CD4-positive, CD25-positive, alpha-beta regulatory T cell (primary cell): ENCODE results near the gene ZBTB32. TPM values are rescaled to one million over a fixed set of nuclear protein-coding genes. Genes with fewer than 3 reads are reported as not detected.

Experiments used
- ATAC-seq, 2 donors: fragments of 150-1000 bp; cut with Tn5 transposase; one replicate each; pipeline ENCODE4 v1.10.0; 2021; ENCODE audit warnings: low read depth in 2 of 2, moderate number of reproducible peaks in 2 of 2, moderate library complexity in 1 of 2
- DNase-seq, 3 donors: peaks; one replicate each; pipeline versions ENCODE4 v3.0.0 to v3.0.0-alpha.2; 2012 to 2022; ENCODE audit warnings: mixed read lengths in 1 of 3
- H3K27ac ChIP-seq: one replicate; pipeline ENCODE4 v1.7.0; 2013; ENCODE audit warnings: mild to moderate bottlenecking, low read length; ENCODE audit not compliant: insufficient read depth, poor library complexity, severe bottlenecking
- H3K27me3 ChIP-seq: one replicate; pipeline ENCODE4 v1.7.0; 2013; ENCODE audit warnings: low read length; ENCODE audit not compliant: control insufficient read depth, insufficient read depth
- H3K36me3 ChIP-seq: one replicate; pipeline ENCODE4 v1.7.0; 2013; ENCODE audit warnings: mild to moderate bottlenecking, low read length, moderate library complexity; ENCODE audit not compliant: control insufficient read depth, insufficient read depth
- H3K4me1 ChIP-seq: 2 replicates; pipeline ENCODE4 v1.7.0; 2013; ENCODE audit warnings: mild to moderate bottlenecking, low read length; ENCODE audit not compliant: insufficient read depth, control insufficient read depth, poor library complexity, severe bottlenecking
- H3K4me3 ChIP-seq: one replicate; pipeline ENCODE4 v1.7.0; 2013; ENCODE audit warnings: low read depth, mild to moderate bottlenecking, low read length, moderate library complexity
- H3K9me3 ChIP-seq, 2 experiments: 1 replicate in 1 of 2; 2 replicates in 1 of 2; pipeline ENCODE4 v1.7.0; 2013; ENCODE audit warnings: low read length in 2 of 2, mild to moderate bottlenecking in 1 of 2, moderate library complexity in 1 of 2; ENCODE audit not compliant: control insufficient read depth in 2 of 2
- H3K27ac Mint-ChIP-seq, 3 donors: one replicate each; pipeline ENCODE4 v1.8.0; 2020 to 2022; ENCODE audit warnings: mild to moderate bottlenecking in 3 of 3, mixed read lengths in 3 of 3, moderate library complexity in 2 of 3
- H3K27me3 Mint-ChIP-seq: one replicate; pipeline ENCODE4 v1.8.0; 2022; ENCODE audit warnings: mild to moderate bottlenecking, mixed read lengths
- H3K36me3 Mint-ChIP-seq: one replicate; pipeline ENCODE4 v1.8.0; 2020; ENCODE audit warnings: mixed read lengths
- H3K4me1 Mint-ChIP-seq, 4 donors: one replicate each; pipeline ENCODE4 v1.8.0; 2020 to 2022; ENCODE audit warnings: mixed read lengths in 4 of 4, mild to moderate bottlenecking in 1 of 4
- H3K4me3 Mint-ChIP-seq, 4 donors: one replicate each; pipeline ENCODE4 v1.8.0; 2020 to 2022; ENCODE audit warnings: mild to moderate bottlenecking in 4 of 4, mixed read lengths in 4 of 4, moderate library complexity in 3 of 4
- H3K9me3 Mint-ChIP-seq, 7 donors: one replicate each; pipeline ENCODE4 v1.8.0; 2020 to 2022; ENCODE audit warnings: mixed read lengths in 7 of 7, mild to moderate bottlenecking in 3 of 7, moderate library complexity in 2 of 7
- polyA plus RNA-seq, 4 donors: library from polyadenylated mRNA; unstranded; fragments of 300-500 nt; fragmentation: Illumina TruSeq; gene quantifications; one replicate each; pipeline ENCODE4 v1.2.3, GENCODE V29; 2021
- total RNA-seq: library from RNA; stranded (reverse); gene quantifications from one replicate; pipeline ENCODE4 v1.2.3, GENCODE V29; 2022

Gene ZBTB32
- total and polyA plus RNA-seq, 5 donors from 2014 or later: 3.1 to 42.0 (median 5.2) TPM

DNA sequence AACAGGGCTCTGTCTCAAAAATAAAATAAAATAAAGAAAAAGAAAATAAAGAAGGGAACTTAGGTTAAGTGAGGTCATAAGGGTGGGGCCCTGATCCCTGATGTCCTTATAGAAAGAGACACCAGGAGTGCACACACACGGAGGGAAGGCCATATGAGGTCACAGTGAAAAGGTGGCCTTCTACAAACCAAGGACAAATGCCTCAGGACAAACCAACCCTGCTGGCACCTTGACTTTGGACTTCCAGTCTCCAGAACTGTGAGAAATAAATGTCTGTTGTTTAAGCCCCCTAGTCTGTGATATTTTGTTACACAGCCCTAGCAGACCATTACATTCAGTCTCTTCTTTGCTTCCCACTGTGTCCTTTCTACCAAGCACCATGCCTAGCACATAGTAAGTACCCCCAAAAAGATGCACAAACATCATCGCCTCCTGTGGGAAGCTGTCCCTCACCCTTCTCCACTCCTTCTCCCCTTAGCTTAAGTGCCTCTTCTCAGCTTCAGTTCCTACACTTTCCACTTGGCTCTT is 8.4 kb upstream of the ZBTB32 start:
- no peak overlapping the region for H3K4me3 Mint-ChIP-seq
- H3K36me3 Mint-ChIP-seq: no peaks in the 10 kb centered on the region
- Histone ChIP-seq H3K4me3 (no peak overlapping the region), H3K36me3 (no peaks in the 10 kb centered on the region), H3K9me3 (no peaks in the 10 kb centered on the region), H3K4me1 (no peaks in the 10 kb centered on the region), H3K27ac (no peak overlapping the region), H3K27me3 (no peaks in the 10 kb centered on the region)
- DNase-seq: no peak
- H3K27me3 Mint-ChIP-seq: no peaks in the 10 kb centered on the region
- ATAC-seq: no peak
- H3K9me3 Mint-ChIP-seq: no peaks in the 10 kb centered on the region
- H3K27ac Mint-ChIP-seq: peak overlapping the region in 1 of 3 donors; percentile 9
- H3K4me1 Mint-ChIP-seq: peaks cover 0 to 2% (median 0%) of the 10 kb centered on the region in 4 donors

GRCh38 chr19:35696835-35697234 is 7.5 kb upstream of the ZBTB32 start:
- Mint-ChIP-seq H3K27ac (no peak overlapping the region), H3K36me3 (no peaks in the 10 kb centered on the region), H3K4me3 (peak overlapping the region in 1 of 4 donors; percentile 29), H3K4me1 (peaks cover 0 to 2% (median 0%) of the 10 kb centered on the region in 4 donors), H3K9me3 (no peaks in the 10 kb centered on the region), H3K27me3 (no peaks in the 10 kb centered on the region)
- Histone ChIP-seq H3K4me1 (peaks cover 1% of the 10 kb centered on the region), H3K27me3 (no peaks in the 10 kb centered on the region), H3K36me3 (no peaks in the 10 kb centered on the region), H3K27ac (no peak overlapping the region), H3K4me3 (no peak overlapping the region), H3K9me3 (no peaks in the 10 kb centered on the region)
- DNase-seq (peak in 1 of 3 donors; percentile 54), ATAC-seq (no peak)

DNA sequence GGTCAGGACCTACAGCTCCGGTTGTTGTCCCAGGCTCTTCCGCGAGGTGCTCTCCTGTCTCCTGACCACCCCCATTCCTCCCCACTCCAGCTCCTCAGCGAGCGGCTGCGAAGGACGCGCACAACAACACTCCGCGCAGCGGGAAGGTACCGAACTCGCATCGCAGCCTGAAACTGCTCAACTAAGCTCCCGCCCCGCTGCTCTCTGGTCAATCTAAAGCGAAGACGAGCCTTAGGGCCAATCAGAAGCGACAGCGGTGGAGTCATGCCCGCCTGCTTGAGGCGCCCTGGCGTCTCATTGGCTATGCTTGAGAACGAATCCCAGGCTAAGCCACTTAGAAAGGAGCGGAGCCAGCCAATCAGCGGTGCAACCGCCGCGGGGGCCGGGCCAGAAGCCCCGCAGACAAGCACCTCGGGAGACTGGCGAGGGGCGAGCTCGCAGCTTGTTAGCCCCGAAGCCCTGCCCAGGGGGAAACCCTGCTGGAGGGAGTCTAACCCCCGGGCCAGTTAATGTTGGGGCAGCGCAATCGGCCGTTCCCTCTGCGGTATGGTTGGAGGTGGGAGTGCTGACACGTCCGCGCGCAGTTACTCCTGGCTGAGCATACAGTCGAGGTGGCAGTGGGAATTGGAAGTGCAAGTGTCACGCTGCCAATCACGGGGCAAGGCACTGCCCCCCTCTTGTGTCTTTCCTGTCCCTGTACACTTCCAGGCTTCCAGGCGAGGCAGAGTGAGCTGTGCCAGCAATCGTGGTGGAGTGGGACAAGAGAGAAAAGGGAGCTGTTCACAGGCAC is 1.9 kb upstream of the ZBTB32 start:
- Mint-ChIP-seq H3K27me3 (peaks cover 4% of the 10 kb centered on the region), H3K27ac (peak overlapping the region; percentile 92 to 99 (median 98)), H3K9me3 (no peaks in the 10 kb centered on the region), H3K4me3 (peak overlapping the region; percentile 85 to 98 (median 96)), H3K36me3 (no peaks in the 10 kb centered on the region), H3K4me1 (peaks cover 3 to 8% (median 6%) of the 10 kb centered on the region in 4 donors)
- peak; percentile 93 to 99 (median 93) for DNase-seq
- Histone ChIP-seq H3K4me3 (peak overlapping the region; percentile 67), H3K36me3 (no peaks in the 10 kb centered on the region), H3K9me3 (no peaks in the 10 kb centered on the region), H3K4me1 (peaks cover 12% of the 10 kb centered on the region), H3K27me3 (no peaks in the 10 kb centered on the region), H3K27ac (peak overlapping the region; percentile 73)
- ATAC-seq: peak; percentile 100

GRCh38 chr19:35703343-35703742 is 1.0 kb upstream of the ZBTB32 start:
- peaks cover 3 to 8% (median 6%) of the 10 kb centered on the region in 4 donors for H3K4me1 Mint-ChIP-seq
- DNase-seq: no peak
- H3K36me3 ChIP-seq: no peaks in the 10 kb centered on the region
- no peaks in the 10 kb centered on the region for H3K9me3 ChIP-seq
- H3K4me1 ChIP-seq: peaks cover 12% of the 10 kb centered on the region
- no peak overlapping the region for H3K27ac ChIP-seq
- no peaks in the 10 kb centered on the region for H3K9me3 Mint-ChIP-seq
- peak overlapping the region in 2 of 4 donors; percentile 98 for H3K4me3 Mint-ChIP-seq
- H3K4me3 ChIP-seq: no peak overlapping the region
- H3K36me3 Mint-ChIP-seq: no peaks in the 10 kb centered on the region
- H3K27me3 ChIP-seq: no peaks in the 10 kb centered on the region
- H3K27me3 Mint-ChIP-seq: peaks cover 4% of the 10 kb centered on the region
- H3K27ac Mint-ChIP-seq: no peak overlapping the region
- ATAC-seq: no peak

GRCh38 chr19:35708391-35708790 is 4.0 kb downstream of the ZBTB32 start:
- H3K27ac Mint-ChIP-seq: no peak overlapping the region
- no peaks in the 10 kb centered on the region for H3K27me3 ChIP-seq

GRCh38 chr19:35710784-35711723 is 6.7 kb downstream of the ZBTB32 start:
- Mint-ChIP-seq H3K27me3 (no peaks in the 10 kb centered on the region), H3K4me1 (peaks cover 20 to 59% (median 44%) of the 10 kb centered on the region in 4 donors), H3K9me3 (no peaks in the 10 kb centered on the region), H3K27ac (peak overlapping the region; percentile 95), H3K36me3 (no peaks in the 10 kb centered on the region), H3K4me3 (peak overlapping the region; percentile 12 to 84 (median 76))
- peak overlapping the region; percentile 95 for H3K27ac ChIP-seq
- peak; percentile 44 to 93 (median 46) for DNase-seq
- peak overlapping the region; percentile 56 for H3K4me3 ChIP-seq
- H3K27me3 ChIP-seq: no peaks in the 10 kb centered on the region
- H3K9me3 ChIP-seq: no peaks in the 10 kb centered on the region
- peaks cover 60% of the 10 kb centered on the region for H3K4me1 ChIP-seq
- no peaks in the 10 kb centered on the region for H3K36me3 ChIP-seq
- peak; percentile 7 to 15 for ATAC-seq

More at GRCh38 chr19:35708391-35708790, 4.0 kb downstream of the ZBTB32 start:
- no peak for DNase-seq
- no peaks in the 10 kb centered on the region for H3K36me3 ChIP-seq
- Mint-ChIP-seq H3K4me1 (peaks cover 15 to 35% (median 25%) of the 10 kb centered on the region in 4 donors), H3K27me3 (no peaks in the 10 kb centered on the region), H3K9me3 (no peaks in the 10 kb centered on the region), H3K4me3 (no peak overlapping the region), H3K36me3 (no peaks in the 10 kb centered on the region)
- H3K4me1 ChIP-seq: peaks cover 34% of the 10 kb centered on the region
- no peaks in the 10 kb centered on the region for H3K9me3 ChIP-seq
- ATAC-seq: no peak
- H3K27ac ChIP-seq: no peak overlapping the region
- H3K4me3 ChIP-seq: no peak overlapping the region
